Right lobe of liver (tissue), 4 donors: ENCODE data around the gene MOB3B.

Experiments
- POLR2A ChIP-seq: fragments of 450-650 bp; IDR thresholded peaks from one replicate; pipeline ENCODE4 v1.6.1; 2017; ENCODE audit warnings: antibody characterized with exemption, mild to moderate bottlenecking
- TF ChIP-seq, protein P1 (sequence below), 4 donors: fragments of 200-600 bp in 3 of 4; fragments of 450-650 bp in 1 of 4; IDR thresholded peaks; one replicate each; pipeline versions ENCODE4 v1.5.1 to v1.8.0; 2016 to 2022; ENCODE audit warnings: antibody characterized with exemption in 4 of 4, mild to moderate bottlenecking in 2 of 4
- donor health status: DM: no; HTN: no; CAD: no.
- donor health status: DM: no; HTN: no; CAD: no.
- donor health status: DM: no; HTN: yes; CAD: no.

DNA sequence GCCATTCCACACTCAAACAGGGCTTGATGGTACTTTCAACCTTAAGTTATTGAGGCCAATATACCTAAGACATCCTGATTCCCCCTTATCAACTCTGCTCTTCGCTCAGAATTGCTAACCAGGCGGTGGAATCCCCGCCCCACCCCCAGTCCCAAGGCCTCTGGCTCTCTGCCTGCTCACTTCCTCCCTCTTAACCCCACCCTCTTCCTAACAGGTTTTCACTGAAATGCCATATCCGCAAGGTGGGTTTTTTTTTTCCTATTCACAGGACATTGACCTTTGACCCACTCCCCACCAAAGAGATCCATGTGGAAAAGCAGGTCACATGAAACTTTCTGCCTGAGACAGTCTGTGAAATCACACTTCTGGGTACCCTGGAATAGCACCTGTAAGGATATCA is 72.2 kb downstream of the MOB3B start:
- TF ChIP-seq, protein P1, sequence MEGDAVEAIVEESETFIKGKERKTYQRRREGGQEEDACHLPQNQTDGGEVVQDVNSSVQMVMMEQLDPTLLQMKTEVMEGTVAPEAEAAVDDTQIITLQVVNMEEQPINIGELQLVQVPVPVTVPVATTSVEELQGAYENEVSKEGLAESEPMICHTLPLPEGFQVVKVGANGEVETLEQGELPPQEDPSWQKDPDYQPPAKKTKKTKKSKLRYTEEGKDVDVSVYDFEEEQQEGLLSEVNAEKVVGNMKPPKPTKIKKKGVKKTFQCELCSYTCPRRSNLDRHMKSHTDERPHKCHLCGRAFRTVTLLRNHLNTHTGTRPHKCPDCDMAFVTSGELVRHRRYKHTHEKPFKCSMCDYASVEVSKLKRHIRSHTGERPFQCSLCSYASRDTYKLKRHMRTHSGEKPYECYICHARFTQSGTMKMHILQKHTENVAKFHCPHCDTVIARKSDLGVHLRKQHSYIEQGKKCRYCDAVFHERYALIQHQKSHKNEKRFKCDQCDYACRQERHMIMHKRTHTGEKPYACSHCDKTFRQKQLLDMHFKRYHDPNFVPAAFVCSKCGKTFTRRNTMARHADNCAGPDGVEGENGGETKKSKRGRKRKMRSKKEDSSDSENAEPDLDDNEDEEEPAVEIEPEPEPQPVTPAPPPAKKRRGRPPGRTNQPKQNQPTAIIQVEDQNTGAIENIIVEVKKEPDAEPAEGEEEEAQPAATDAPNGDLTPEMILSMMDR (IDR thresholded peaks at IDR 0.05), result no peak
- no peak for TF ChIP-seq POLR2A
